ENCODE results near the gene SH3BP5.
A peak's percentile ranks its signal among the peaks of the same experiment; 100 is the strongest.

SH3BP5 gene

DNA sequence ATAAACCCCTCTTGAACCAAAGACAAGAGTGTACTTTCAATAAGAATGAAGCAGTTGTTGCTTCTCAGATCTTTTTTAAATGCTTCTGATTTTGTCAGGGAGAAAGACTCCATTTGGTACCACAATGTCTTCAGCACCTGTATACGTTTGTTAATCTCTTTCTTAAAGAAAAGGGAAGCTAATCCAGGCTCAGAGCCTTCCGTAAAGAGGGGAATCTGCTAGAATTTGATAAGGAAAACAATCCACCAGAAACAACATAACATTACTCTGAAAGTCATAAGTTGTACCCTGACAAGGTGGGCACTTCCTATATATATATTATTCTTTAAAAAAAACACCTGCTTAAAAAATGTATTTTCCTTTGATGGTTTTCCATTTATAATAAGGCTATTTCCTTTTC lies 19.8 kb downstream of the SH3BP5 start:
- no CpG with 5 or more reads among the region's 2 CpGs for WGBS
- Histone ChIP-seq H3K27me3 (ENCODE audit: control insufficient read depth in 1 of 2, insufficient read depth in 1 of 2, low read length in 2 of 2) (no peaks in the 10 kb centered on the region), H3K9ac (ENCODE audit: low read length) (no peak overlapping the region), H3K14ac (ENCODE audit: low read length in 2 of 2) (no peak overlapping the region), H3K4ac (ENCODE audit: low read depth in 1 of 2, low read length in 2 of 2) (no peak overlapping the region), H3K27ac (ENCODE audit: low read length, poor library complexity, severe bottlenecking) (no peak overlapping the region), H3K18ac (ENCODE audit: low read depth in 1 of 2, low read length in 2 of 2) (no peak overlapping the region), H2BK120ac (ENCODE audit: low read depth, low read length) (no peak overlapping the region), H2BK5ac (ENCODE audit: low read depth, low read length, poor library complexity, severe bottlenecking) (no peak overlapping the region), H3K36me3 (ENCODE audit: control insufficient read depth in 1 of 2, insufficient read depth in 2 of 2, low read depth in 1 of 2, low read length in 2 of 2) (peaks cover 0 to 19% of the 10 kb centered on the region in 2 experiments), H2AK5ac (ENCODE audit: low read length, severe bottlenecking) (no peak overlapping the region), H3K4me3 (ENCODE audit: insufficient read depth in 1 of 2, low read depth in 1 of 2, low read length in 2 of 2) (no peak overlapping the region), H2BK12ac (ENCODE audit: low read length in 2 of 2) (no peak overlapping the region), H2BK15ac (ENCODE audit: low read depth, poor library complexity, severe bottlenecking) (no peak overlapping the region), H3K23ac (ENCODE audit: low read length in 2 of 2) (no peak overlapping the region), H3K9me3 (ENCODE audit: control insufficient read depth, low read length) (no peaks in the 10 kb centered on the region), H3K79me1 (replicated peaks; ENCODE audit: low read length, poor library complexity, severe bottlenecking) (peaks cover 4% of the 10 kb centered on the region), H3K4me1 (ENCODE audit: control insufficient read depth, insufficient read depth, low read depth, low read length) (peaks cover 1% of the 10 kb centered on the region), H4K8ac (ENCODE audit: low read length) (no peak overlapping the region), H4K91ac (ENCODE audit: low read length) (no peak overlapping the region), H3K4me2 (ENCODE audit: low read length, poor library complexity, severe bottlenecking) (no peak overlapping the region), H2AFZ (ENCODE audit: low read depth, low read length) (no peak overlapping the region)
- DNase-seq: no peak

- Histone ChIP-seq H2AK5ac (ENCODE audit: low read length, severe bottlenecking) (no peak overlapping the region), H3K4me1 (ENCODE audit: control insufficient read depth, insufficient read depth, low read depth, low read length) (peaks cover 1% of the 10 kb centered on the region), H3K4me2 (ENCODE audit: low read length, poor library complexity, severe bottlenecking) (no peak overlapping the region), H3K36me3 (ENCODE audit: control insufficient read depth in 1 of 2, insufficient read depth in 2 of 2, low read depth in 1 of 2, low read length in 2 of 2) (peaks cover 0 to 19% of the 10 kb centered on the region in 2 experiments), H2BK15ac (ENCODE audit: low read depth, poor library complexity, severe bottlenecking) (no peak overlapping the region), H4K8ac (ENCODE audit: low read length) (no peak overlapping the region), H3K27me3 (ENCODE audit: control insufficient read depth in 1 of 2, insufficient read depth in 1 of 2, low read length in 2 of 2) (no peaks in the 10 kb centered on the region), H2BK5ac (ENCODE audit: low read depth, low read length, poor library complexity, severe bottlenecking) (no peak overlapping the region), H3K18ac (ENCODE audit: low read depth in 1 of 2, low read length in 2 of 2) (no peak overlapping the region), H2BK12ac (ENCODE audit: low read length in 2 of 2) (no peak overlapping the region), H2AFZ (ENCODE audit: low read depth, low read length) (no peak overlapping the region), H2BK120ac (ENCODE audit: low read depth, low read length) (no peak overlapping the region), H3K4me3 (ENCODE audit: insufficient read depth in 1 of 2, low read depth in 1 of 2, low read length in 2 of 2) (peak overlapping the region in 1 of 2 experiments; percentile 3), H3K14ac (ENCODE audit: low read length in 2 of 2) (no peak overlapping the region), H3K79me1 (replicated peaks; ENCODE audit: low read length, poor library complexity, severe bottlenecking) (peaks cover 6% of the 10 kb centered on the region), H3K4ac (ENCODE audit: low read depth in 1 of 2, low read length in 2 of 2) (no peak overlapping the region), H3K27ac (ENCODE audit: low read length, poor library complexity, severe bottlenecking) (peak overlapping the region; percentile 12), H4K91ac (ENCODE audit: low read length) (no peak overlapping the region), H3K9me3 (ENCODE audit: control insufficient read depth, low read length) (no peaks in the 10 kb centered on the region), H3K9ac (ENCODE audit: low read length) (peak overlapping the region; percentile 35), H3K23ac (ENCODE audit: low read length in 2 of 2) (no peak overlapping the region)
- DNase-seq: peak; percentile 55
- 77% methylated on average over 5 of the region's 6 CpGs for WGBS
Observed at GRCh38 chr3:15310491-15311370, 21.7 kb downstream of the SH3BP5 start.

- H3K27me3 ChIP-seq (ENCODE audit: control insufficient read depth in 1 of 2, insufficient read depth in 1 of 2, low read length in 2 of 2): no peaks in the 10 kb centered on the region
- H3K36me3 ChIP-seq (ENCODE audit: control insufficient read depth in 1 of 2, insufficient read depth in 2 of 2, low read depth in 1 of 2, low read length in 2 of 2): peaks cover 0 to 24% of the 10 kb centered on the region in 2 experiments
- no peak overlapping the region for H2BK15ac ChIP-seq (ENCODE audit: low read depth, poor library complexity, severe bottlenecking)
- H3K9me3 ChIP-seq (ENCODE audit: control insufficient read depth, low read length): no peaks in the 10 kb centered on the region
- H4K8ac ChIP-seq (ENCODE audit: low read length): no peak overlapping the region
- H3K18ac ChIP-seq (ENCODE audit: low read depth in 1 of 2, low read length in 2 of 2): peak overlapping the region in 1 of 2 experiments; percentile 13
- peaks cover 1% of the 10 kb centered on the region for H3K4me1 ChIP-seq (ENCODE audit: control insufficient read depth, insufficient read depth, low read depth, low read length)
- no peak overlapping the region for H2BK12ac ChIP-seq (ENCODE audit: low read length in 2 of 2)
- H3K4ac ChIP-seq (ENCODE audit: low read depth in 1 of 2, low read length in 2 of 2): no peak overlapping the region
- H3K4me2 ChIP-seq (ENCODE audit: low read length, poor library complexity, severe bottlenecking): no peak overlapping the region
- H3K4me3 ChIP-seq (ENCODE audit: insufficient read depth in 1 of 2, low read depth in 1 of 2, low read length in 2 of 2): no peak overlapping the region
- H3K79me1 ChIP-seq (replicated peaks; ENCODE audit: low read length, poor library complexity, severe bottlenecking): peaks cover 6% of the 10 kb centered on the region
- H2AK5ac ChIP-seq (ENCODE audit: low read length, severe bottlenecking): no peak overlapping the region
- H2AFZ ChIP-seq (ENCODE audit: low read depth, low read length): no peak overlapping the region
- H2BK120ac ChIP-seq (ENCODE audit: low read depth, low read length): no peak overlapping the region
- no peak overlapping the region for H3K14ac ChIP-seq (ENCODE audit: low read length in 2 of 2)
- H4K91ac ChIP-seq (ENCODE audit: low read length): no peak overlapping the region
- WGBS: 87% methylated on average over 6 of the region's 6 CpGs
- H2BK5ac ChIP-seq (ENCODE audit: low read depth, low read length, poor library complexity, severe bottlenecking): no peak overlapping the region
- H3K9ac ChIP-seq (ENCODE audit: low read length): peak overlapping the region; percentile 35
- no peak for DNase-seq
- peak overlapping the region; percentile 0 for H3K27ac ChIP-seq (ENCODE audit: low read length, poor library complexity, severe bottlenecking)
- no peak overlapping the region for H3K23ac ChIP-seq (ENCODE audit: low read length in 2 of 2)
Observed at GRCh38 chr3:15309662-15310335, 22.6 kb downstream of the SH3BP5 start.

GRCh38 chr3:15307580-15307979 lies 24.8 kb downstream of the SH3BP5 start:
- H3K14ac ChIP-seq (ENCODE audit: low read length in 2 of 2): peak overlapping the region in 1 of 2 experiments; percentile 73
- H3K4me1 ChIP-seq (ENCODE audit: control insufficient read depth, insufficient read depth, low read depth, low read length): peaks cover 1% of the 10 kb centered on the region
- H2BK5ac ChIP-seq (ENCODE audit: low read depth, low read length, poor library complexity, severe bottlenecking): no peak overlapping the region
- H2AK5ac ChIP-seq (ENCODE audit: low read length, severe bottlenecking): no peak overlapping the region
- peak overlapping the region in 1 of 2 experiments; percentile 61 for H2BK12ac ChIP-seq (ENCODE audit: low read length in 2 of 2)
- H2AFZ ChIP-seq (ENCODE audit: low read depth, low read length): no peak overlapping the region
- peak overlapping the region; percentile 11 for H3K9ac ChIP-seq (ENCODE audit: low read length)
- peaks cover 2% of the 10 kb centered on the region for H3K79me1 ChIP-seq (replicated peaks; ENCODE audit: low read length, poor library complexity, severe bottlenecking)
- H3K23ac ChIP-seq (ENCODE audit: low read length in 2 of 2): no peak overlapping the region
- no peak overlapping the region for H2BK15ac ChIP-seq (ENCODE audit: low read depth, poor library complexity, severe bottlenecking)
- no peak overlapping the region for H3K27ac ChIP-seq (ENCODE audit: low read length, poor library complexity, severe bottlenecking)
- no peaks in the 10 kb centered on the region for H3K27me3 ChIP-seq (ENCODE audit: control insufficient read depth in 1 of 2, insufficient read depth in 1 of 2, low read length in 2 of 2)
- no peak overlapping the region for H4K8ac ChIP-seq (ENCODE audit: low read length)
- no peak overlapping the region for H2BK120ac ChIP-seq (ENCODE audit: low read depth, low read length)
- no peaks in the 10 kb centered on the region for H3K9me3 ChIP-seq (ENCODE audit: control insufficient read depth, low read length)
- H3K36me3 ChIP-seq (ENCODE audit: control insufficient read depth in 1 of 2, insufficient read depth in 2 of 2, low read depth in 1 of 2, low read length in 2 of 2): peaks cover 6 to 36% of the 10 kb centered on the region in 2 experiments
- no peak for DNase-seq
- WGBS: 98% methylated on average over 10 of the region's 11 CpGs
- no peak overlapping the region for H3K4me2 ChIP-seq (ENCODE audit: low read length, poor library complexity, severe bottlenecking)
- no peak overlapping the region for H3K18ac ChIP-seq (ENCODE audit: low read depth in 1 of 2, low read length in 2 of 2)
- H3K4ac ChIP-seq (ENCODE audit: low read depth in 1 of 2, low read length in 2 of 2): no peak overlapping the region
- H3K4me3 ChIP-seq (ENCODE audit: insufficient read depth in 1 of 2, low read depth in 1 of 2, low read length in 2 of 2): no peak overlapping the region
- peak overlapping the region; percentile 92 for H4K91ac ChIP-seq (ENCODE audit: low read length)

Data from mesenchymal stem cell (in vitro differentiated cells and primary cell).